ENCODE data around the gene RTN4R. TPM values are rescaled to one million over a fixed set of nuclear protein-coding genes. Genes with fewer than 3 reads are reported as not detected.

The RTN4R gene
- total RNA-seq, 1 experiment from 2014 or later, result 16.3 TPM

DNA sequence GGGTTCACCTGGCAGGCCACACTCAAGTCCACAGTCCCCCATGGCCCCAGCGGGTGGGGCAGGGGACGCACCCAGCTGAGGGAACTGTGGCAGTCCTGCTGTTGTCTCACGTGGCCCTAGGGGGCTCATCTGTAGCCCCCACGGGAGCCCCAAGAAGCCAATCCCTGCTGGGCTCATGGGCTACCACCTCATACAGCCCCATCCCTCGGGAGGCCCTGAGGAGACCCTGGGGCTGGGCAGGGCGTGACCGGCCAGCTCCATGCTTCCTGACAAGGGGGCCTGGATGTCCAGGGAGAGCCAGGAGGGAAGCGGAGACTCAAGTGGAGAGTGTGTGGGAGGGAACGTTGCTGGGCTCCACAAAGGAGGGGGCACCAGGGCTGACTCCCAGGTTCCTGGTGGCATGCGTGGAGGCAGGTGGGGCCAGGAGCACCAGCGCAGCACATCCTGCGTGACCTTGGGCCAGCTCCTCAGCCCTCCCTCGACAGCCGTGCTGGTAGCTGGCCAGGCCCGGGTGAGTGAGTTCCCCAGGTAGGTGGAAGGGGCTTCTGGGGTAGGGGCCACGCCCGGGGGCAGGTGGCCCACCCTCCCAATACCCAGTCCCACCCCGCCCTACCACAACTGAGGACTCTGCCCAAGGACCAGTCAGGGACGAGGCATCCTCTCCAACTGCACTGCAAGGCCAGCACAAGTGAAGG lies 7.9 kb downstream of the RTN4R start:
- no TSS peak for BruUV-seq (replicated peaks)
- TF ChIP-seq SIN3A (IDR thresholded peaks at IDR 0.05; ENCODE audit: borderline replicate concordance, insufficient read depth, low read depth, low read length), result no peak
- no peak for TF ChIP-seq TCF7L2 (IDR thresholded peaks at IDR 0.05; ENCODE audit: low read depth, low read length)
- TF ChIP-seq, protein P1, sequence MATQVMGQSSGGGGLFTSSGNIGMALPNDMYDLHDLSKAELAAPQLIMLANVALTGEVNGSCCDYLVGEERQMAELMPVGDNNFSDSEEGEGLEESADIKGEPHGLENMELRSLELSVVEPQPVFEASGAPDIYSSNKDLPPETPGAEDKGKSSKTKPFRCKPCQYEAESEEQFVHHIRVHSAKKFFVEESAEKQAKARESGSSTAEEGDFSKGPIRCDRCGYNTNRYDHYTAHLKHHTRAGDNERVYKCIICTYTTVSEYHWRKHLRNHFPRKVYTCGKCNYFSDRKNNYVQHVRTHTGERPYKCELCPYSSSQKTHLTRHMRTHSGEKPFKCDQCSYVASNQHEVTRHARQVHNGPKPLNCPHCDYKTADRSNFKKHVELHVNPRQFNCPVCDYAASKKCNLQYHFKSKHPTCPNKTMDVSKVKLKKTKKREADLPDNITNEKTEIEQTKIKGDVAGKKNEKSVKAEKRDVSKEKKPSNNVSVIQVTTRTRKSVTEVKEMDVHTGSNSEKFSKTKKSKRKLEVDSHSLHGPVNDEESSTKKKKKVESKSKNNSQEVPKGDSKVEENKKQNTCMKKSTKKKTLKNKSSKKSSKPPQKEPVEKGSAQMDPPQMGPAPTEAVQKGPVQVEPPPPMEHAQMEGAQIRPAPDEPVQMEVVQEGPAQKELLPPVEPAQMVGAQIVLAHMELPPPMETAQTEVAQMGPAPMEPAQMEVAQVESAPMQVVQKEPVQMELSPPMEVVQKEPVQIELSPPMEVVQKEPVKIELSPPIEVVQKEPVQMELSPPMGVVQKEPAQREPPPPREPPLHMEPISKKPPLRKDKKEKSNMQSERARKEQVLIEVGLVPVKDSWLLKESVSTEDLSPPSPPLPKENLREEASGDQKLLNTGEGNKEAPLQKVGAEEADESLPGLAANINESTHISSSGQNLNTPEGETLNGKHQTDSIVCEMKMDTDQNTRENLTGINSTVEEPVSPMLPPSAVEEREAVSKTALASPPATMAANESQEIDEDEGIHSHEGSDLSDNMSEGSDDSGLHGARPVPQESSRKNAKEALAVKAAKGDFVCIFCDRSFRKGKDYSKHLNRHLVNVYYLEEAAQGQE (IDR thresholded peaks at IDR 0.05; ENCODE audit: insufficient read depth in 1 of 2, low read depth in 2 of 2, low read length in 1 of 2), result no peak
- no peak for TF ChIP-seq POLR2AphosphoS5 (IDR thresholded peaks at IDR 0.05; ENCODE audit: low read depth, low read length)
- TF ChIP-seq, protein P2, sequence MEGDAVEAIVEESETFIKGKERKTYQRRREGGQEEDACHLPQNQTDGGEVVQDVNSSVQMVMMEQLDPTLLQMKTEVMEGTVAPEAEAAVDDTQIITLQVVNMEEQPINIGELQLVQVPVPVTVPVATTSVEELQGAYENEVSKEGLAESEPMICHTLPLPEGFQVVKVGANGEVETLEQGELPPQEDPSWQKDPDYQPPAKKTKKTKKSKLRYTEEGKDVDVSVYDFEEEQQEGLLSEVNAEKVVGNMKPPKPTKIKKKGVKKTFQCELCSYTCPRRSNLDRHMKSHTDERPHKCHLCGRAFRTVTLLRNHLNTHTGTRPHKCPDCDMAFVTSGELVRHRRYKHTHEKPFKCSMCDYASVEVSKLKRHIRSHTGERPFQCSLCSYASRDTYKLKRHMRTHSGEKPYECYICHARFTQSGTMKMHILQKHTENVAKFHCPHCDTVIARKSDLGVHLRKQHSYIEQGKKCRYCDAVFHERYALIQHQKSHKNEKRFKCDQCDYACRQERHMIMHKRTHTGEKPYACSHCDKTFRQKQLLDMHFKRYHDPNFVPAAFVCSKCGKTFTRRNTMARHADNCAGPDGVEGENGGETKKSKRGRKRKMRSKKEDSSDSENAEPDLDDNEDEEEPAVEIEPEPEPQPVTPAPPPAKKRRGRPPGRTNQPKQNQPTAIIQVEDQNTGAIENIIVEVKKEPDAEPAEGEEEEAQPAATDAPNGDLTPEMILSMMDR (IDR thresholded peaks at IDR 0.05), result no peak
- ATAC-seq (no peak), DNase-seq (ENCODE audit: low read depth, low spot score) (no peak)
- no peak overlapping the region for H3K27ac ChIP-seq (ENCODE audit: low read length)
- POLR2A ChIA-PET, result no interaction called here
- CTCF ChIA-PET, result interaction anchor here (1.7 kb wide), 1 partner anchor 22 kb away, joined by 4 read pairs; no protein-coding TSS in a partner anchor
- in situ Hi-C loops (cut with HindIII; ENCODE audit: low pct_unique_long_range_greater_than_20kb, low sequenced_read_pairs) (no loop called here), intact Hi-C loops (cut with micrococcal nuclease; ENCODE audit: unreplicated experiment) (no loop called here)
- no peaks in the 10 kb centered on the region for H3K27me3 ChIP-seq (ENCODE audit: control insufficient read depth, insufficient read depth, low read length)
- H3K9me3 ChIP-seq (ENCODE audit: control insufficient read depth, insufficient read depth, low read depth, low read length), result no peaks in the 10 kb centered on the region
- H3K4me3 ChIP-seq (ENCODE audit: low read depth in 2 of 2, low read length in 2 of 2), result no peak overlapping the region
- no peaks in the 10 kb centered on the region for H3K36me3 ChIP-seq (ENCODE audit: control insufficient read depth, insufficient read depth, low read length)
- H3K4me1 ChIP-seq (ENCODE audit: control insufficient read depth, insufficient read depth, low read length), result no peaks in the 10 kb centered on the region; the same call in 1 of the 2 replicates

DNA sequence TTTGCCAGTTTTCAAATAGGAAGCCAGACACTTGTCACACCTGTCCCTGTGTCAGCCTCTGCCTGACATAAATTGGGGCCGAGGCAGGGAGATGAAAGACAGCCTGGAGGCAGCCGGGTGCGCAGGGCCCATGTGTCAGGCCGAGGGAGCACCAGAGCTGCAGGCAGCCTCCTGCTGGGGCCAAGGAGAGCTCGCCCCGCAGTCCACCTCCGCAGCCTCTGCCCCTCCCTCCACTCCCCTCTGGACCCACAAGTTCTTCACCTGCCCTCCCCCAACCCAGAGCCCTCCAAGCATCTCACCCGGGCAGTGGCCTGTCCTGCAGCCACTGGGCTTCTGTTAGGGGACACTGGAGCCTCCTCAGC lies 8.8 kb downstream of the RTN4R start:
- Histone ChIP-seq H3K27me3 (ENCODE audit: control insufficient read depth, insufficient read depth, low read length) (no peaks in the 10 kb centered on the region), H3K4me3 (ENCODE audit: low read depth in 2 of 2, low read length in 2 of 2) (no peak overlapping the region), H3K36me3 (ENCODE audit: control insufficient read depth, insufficient read depth, low read length) (no peaks in the 10 kb centered on the region), H3K9me3 (ENCODE audit: control insufficient read depth, insufficient read depth, low read depth, low read length) (no peaks in the 10 kb centered on the region), H3K27ac (ENCODE audit: low read length) (no peak overlapping the region), H3K4me1 (ENCODE audit: control insufficient read depth, insufficient read depth, low read length) (no peaks in the 10 kb centered on the region; the same call in 1 of the 2 replicates)
- intact Hi-C loops (cut with micrococcal nuclease; ENCODE audit: unreplicated experiment), result no loop called here
- CTCF ChIA-PET, result interaction anchor here (1.7 kb wide), 1 partner anchor 21 kb away, joined by 4 read pairs; no protein-coding TSS in a partner anchor
- no TSS peak for BruUV-seq (replicated peaks)
- DNase-seq (ENCODE audit: low read depth, low spot score) (no peak), ATAC-seq (no peak)
- TF ChIP-seq, protein P2 (IDR thresholded peaks at IDR 0.05), result no peak
- TF ChIP-seq, protein P1 (IDR thresholded peaks at IDR 0.05; ENCODE audit: insufficient read depth in 1 of 2, low read depth in 2 of 2, low read length in 1 of 2), result no peak
- TF ChIP-seq TCF7L2 (IDR thresholded peaks at IDR 0.05; ENCODE audit: low read depth, low read length), result no peak
- no peak for TF ChIP-seq SIN3A (IDR thresholded peaks at IDR 0.05; ENCODE audit: borderline replicate concordance, insufficient read depth, low read depth, low read length)
- TF ChIP-seq POLR2AphosphoS5 (IDR thresholded peaks at IDR 0.05; ENCODE audit: low read depth, low read length), result no peak
- POLR2A ChIA-PET, result no interaction called here
- in situ Hi-C loops (cut with HindIII; ENCODE audit: low pct_unique_long_range_greater_than_20kb, low sequenced_read_pairs), result no loop called here

Data from Panc1 (cell line).